ENCODE measurements around the gene ABCC4.

GRCh38 chr13:95239283-95239682 lies 62.0 kb downstream of the ABCC4 start:
- TF ChIP-seq CTCF (IDR thresholded peaks at IDR 0.05; ENCODE audit: low read depth, low read length, poor library complexity, severe bottlenecking): no peak
- TF ChIP-seq EZH2phosphoT487 (IDR thresholded peaks at IDR 0.05; ENCODE audit: borderline replicate concordance, low read length): no peak
